A549 (cell line): ENCODE results near the gene FGD2. TPM values are rescaled to one million over a fixed set of nuclear protein-coding genes. Genes with fewer than 3 reads are reported as not detected.

ENCODE experiments used
- ATAC-seq, 2 experiments: fragments of 200-7000 bp in 1 of 2; fragments of >200 bp in 1 of 2; cut with Nextera tagmentation in 1 of 2; cut with Tn5 transposase in 1 of 2; 3 replicates each; pipeline versions ENCODE4 v1.8.0 to v1.9.1; 2018 to 2020; ENCODE audit warnings: mild to moderate bottlenecking in 1 of 2, moderate library complexity in 1 of 2
- CTCF ChIA-PET: fragments of 300-600 bp; sonication (Branson Sonifier 250); formaldehyde crosslinking; extraction: SDS; loops from one replicate; lab custom pipeline; 2021; ENCODE audit warnings: antibody characterized with exemption, inconsistent platforms; lab: Yijun Ruan, JAX
- POLR2A ChIA-PET: fragments of 350-600 bp; formaldehyde crosslinking; extraction: SDS; loops from one replicate; lab custom pipeline; 2021; ENCODE audit warnings: antibody characterized with exemption, inconsistent platforms; lab: Yijun Ruan, JAX
- DNase-seq, 2 experiments: peaks; one replicate each; pipeline versions ENCODE4 v3.0.0 to v3.0.0-alpha.2; 2011 to 2016; ENCODE audit warnings: low read depth in 1 of 2, low spot score in 1 of 2
- FAIRE-seq: peaks from 2 replicates; lab custom pipeline; 2011; peaks lifted over from hg19 to GRCh38; lab: Jason Lieb, UNC
- H3K27ac ChIP-seq, 2 experiments: fragments of >200 bp; sonication (Bioruptor Twin); formaldehyde crosslinking; 3 replicates each; pipeline ENCODE4 v1.5.1; 2016 to 2017
- H3K4me1 ChIP-seq: fragments of >200 bp; sonication (Bioruptor Twin); formaldehyde crosslinking; 3 replicates; pipeline ENCODE4 v1.6.1; 2016
- H3K4me2 ChIP-seq: fragments of >200 bp; sonication (Bioruptor Twin); formaldehyde crosslinking; 3 replicates; pipeline ENCODE4 v1.6.1; 2016
- H3K4me3 ChIP-seq: fragments of >200 bp; sonication (Bioruptor Twin); formaldehyde crosslinking; 3 replicates; pipeline ENCODE4 v1.5.1; 2016
- H3K9me3 ChIP-seq: fragments of >200 bp; sonication (Bioruptor Twin); formaldehyde crosslinking; 3 replicates; pipeline ENCODE4 v1.6.1; 2016
- CHD2 ChIP-seq: fragments of 150-350 bp; IDR thresholded peaks from 2 replicates; pipeline ENCODE4 v1.6.1; 2014; ENCODE audit warnings: low read length; ENCODE audit not compliant: partially characterized antibody
- EHMT2 ChIP-seq: fragments of 200-600 bp; sonication (generic); IDR thresholded peaks from 2 replicates; pipeline ENCODE4 v1.6.1; 2016; ENCODE audit warnings: antibody characterized with exemption, low read depth, mild to moderate bottlenecking, moderate library complexity
- EP300 ChIP-seq, 2 experiments: fragments of >200 bp; sonication (Bioruptor Twin); formaldehyde crosslinking; IDR thresholded peaks; 2 replicates in 1 of 2; 3 replicates in 1 of 2; pipeline ENCODE4 v1.6.1; 2016 to 2017
- ESRRA ChIP-seq: fragments of 150-350 bp; IDR thresholded peaks from 2 replicates; pipeline ENCODE4 v1.6.1; 2014; ENCODE audit warnings: mild to moderate bottlenecking, low read length, borderline replicate concordance
- FOSL2 ChIP-seq, 2 experiments: fragments of 450-650 bp in 1 of 2; fragments of >200 bp in 1 of 2; sonication (Bioruptor Twin) in 1 of 2; formaldehyde crosslinking; IDR thresholded peaks; 2 replicates each; pipeline versions ENCODE4 v1.5.0 to v1.6.1; 2016 to 2020; ENCODE audit warnings: mild to moderate bottlenecking in 1 of 2, moderate library complexity in 1 of 2
- HES2 ChIP-seq: fragments of >200 bp; sonication (Bioruptor Twin); formaldehyde crosslinking; IDR thresholded peaks from 2 replicates; pipeline ENCODE4 v1.6.1; 2016
- HOXA7 ChIP-seq: fragments of 250-450 bp; sonication (Bioruptor Pico); IDR thresholded peaks from 2 replicates; pipeline ENCODE4 v1.5.0; 2020; ENCODE audit warnings: mild to moderate bottlenecking, moderate library complexity
- HOXB5 ChIP-seq: fragments of 250-450 bp; sonication (Bioruptor Pico); IDR thresholded peaks from 2 replicates; pipeline ENCODE4 v1.5.0; 2020; ENCODE audit warnings: mild to moderate bottlenecking, moderate library complexity
- JUNB ChIP-seq: fragments of >200 bp; sonication (Bioruptor Twin); formaldehyde crosslinking; IDR thresholded peaks from 2 replicates; pipeline ENCODE4 v1.6.1; 2016
- MAFK ChIP-seq: fragments of 450-650 bp; IDR thresholded peaks from 2 replicates; pipeline ENCODE4 v1.6.1; 2014; ENCODE audit not compliant: partially characterized antibody
- MAZ ChIP-seq: fragments of 150-350 bp; IDR thresholded peaks from 2 replicates; pipeline ENCODE4 v1.6.1; 2014; ENCODE audit warnings: antibody characterized with exemption, low read depth, low read length, borderline replicate concordance
- NR3C1 ChIP-seq: fragments of >200 bp; sonication (Bioruptor Twin); formaldehyde crosslinking; IDR thresholded peaks from 3 replicates; pipeline ENCODE4 v1.6.1; 2017
- POLR2A ChIP-seq: IDR thresholded peaks from 2 replicates; pipeline ENCODE4 v1.6.1; 2012; ENCODE audit warnings: mild to moderate bottlenecking, low read length
- RARB ChIP-seq: fragments of 250-450 bp; sonication (Bioruptor Pico); IDR thresholded peaks from 2 replicates; pipeline ENCODE4 v1.8.0; 2021; ENCODE audit warnings: mild to moderate bottlenecking, moderate library complexity
- RFX5 ChIP-seq: fragments of 450-650 bp; IDR thresholded peaks from 2 replicates; pipeline ENCODE4 v1.7.1; 2014; ENCODE audit warnings: antibody characterized with exemption, mild to moderate bottlenecking, moderate library complexity
- SREBF2 ChIP-seq: fragments of 450-650 bp; IDR thresholded peaks from 2 replicates; pipeline ENCODE4 v1.6.1; 2014; ENCODE audit warnings: mild to moderate bottlenecking, moderate library complexity
- TP53 ChIP-seq: fragments of 250-450 bp; sonication (Bioruptor Pico); IDR thresholded peaks from 2 replicates; pipeline ENCODE4 v1.5.0; 2021; ENCODE audit warnings: mild to moderate bottlenecking, moderate library complexity
- USF2 ChIP-seq: fragments of 450-650 bp; IDR thresholded peaks from 2 replicates; pipeline ENCODE4 v1.6.1; 2014; ENCODE audit warnings: antibody characterized with exemption
- ZC3H11A ChIP-seq: fragments of 450-650 bp; IDR thresholded peaks from 2 replicates; pipeline ENCODE4 v1.6.1; 2014; ENCODE audit warnings: antibody characterized with exemption, mild to moderate bottlenecking
- ZFP36 ChIP-seq: fragments of 450-650 bp; IDR thresholded peaks from 2 replicates; pipeline ENCODE4 v1.6.1; 2014; ENCODE audit warnings: borderline replicate concordance; ENCODE audit not compliant: partially characterized antibody
- ZNF302 ChIP-seq: fragments of 250-450 bp; sonication (Bioruptor Pico); IDR thresholded peaks from 2 replicates; pipeline ENCODE4 v1.9.0; 2021; ENCODE audit warnings: inconsistent platforms, mild to moderate bottlenecking, moderate library complexity
- WGBS: methylation state at CpG from one replicate; pipeline ENCODE4 v1.1.6; 2017; ENCODE audit errors: missing lambda C conversion rate; 5-methylcytosine and 5-hydroxymethylcytosine counted together
- polyA minus RNA-seq: library from RNA; depleted of rRNA, polyadenylated mRNA; stranded (reverse); fragments of >200 nt; gene quantifications from 2 replicates; pipeline ENCODE4 v1.2.3, GENCODE V29; 2011; rRNA and poly(A)+ RNA removed
- polyA plus RNA-seq, 4 experiments: library from polyadenylated mRNA; depleted of rRNA in 3 of 4; stranded (reverse); fragments of >200 nt; fragmentation: RNase III in 1 of 4; extraction: RNeasy Plus Mini Kit Qiagen cat#74134 plus additional on column Dnase treatment in 1 of 4; gene quantifications; 2 replicates in 3 of 4; 3 replicates in 1 of 4; pipeline ENCODE4 v1.2.3, GENCODE V29; 2011 to 2017
- TF ChIP-seq, protein P1 (sequence below): fragments of 150-350 bp; IDR thresholded peaks from 2 replicates; pipeline ENCODE4 v1.6.1; 2014; ENCODE audit warnings: low read depth, mild to moderate bottlenecking, low read length
- TF ChIP-seq, protein P2 (sequence below): fragments of 250-450 bp; sonication (Bioruptor Pico); IDR thresholded peaks from 2 replicates; pipeline ENCODE4 v1.5.0; 2020; ENCODE audit warnings: low read depth, mild to moderate bottlenecking, moderate library complexity

FGD2 gene
- polyA plus RNA-seq (2011; rRNA removed) (not detected in 2 replicates), polyA plus RNA-seq (2017; fragmentation: RNase III; extraction: RNeasy Plus Mini Kit Qiagen cat#74134 plus additional on column Dnase treatment) (not detected in 3 replicates), polyA minus RNA-seq (not detected in 2 replicates)
- polyA plus RNA-seq (2012; cell fraction: cytosol; rRNA removed) = not detected in 2 replicates
- polyA plus RNA-seq (2012; cell fraction: nucleus; rRNA removed) = 0.06 TPM in 1 of 2 replicates, not detected in the other

- TF ChIP-seq, protein P1, sequence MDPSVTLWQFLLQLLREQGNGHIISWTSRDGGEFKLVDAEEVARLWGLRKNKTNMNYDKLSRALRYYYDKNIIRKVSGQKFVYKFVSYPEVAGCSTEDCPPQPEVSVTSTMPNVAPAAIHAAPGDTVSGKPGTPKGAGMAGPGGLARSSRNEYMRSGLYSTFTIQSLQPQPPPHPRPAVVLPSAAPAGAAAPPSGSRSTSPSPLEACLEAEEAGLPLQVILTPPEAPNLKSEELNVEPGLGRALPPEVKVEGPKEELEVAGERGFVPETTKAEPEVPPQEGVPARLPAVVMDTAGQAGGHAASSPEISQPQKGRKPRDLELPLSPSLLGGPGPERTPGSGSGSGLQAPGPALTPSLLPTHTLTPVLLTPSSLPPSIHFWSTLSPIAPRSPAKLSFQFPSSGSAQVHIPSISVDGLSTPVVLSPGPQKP = no peak
- TF ChIP-seq HOXB5 = no peak
- TF ChIP-seq EHMT2 = no peak
- no peak for TF ChIP-seq ZFP36
- DNase-seq = no peak
- no peaks in the 10 kb centered on the region for H3K9me3 ChIP-seq
- no peak for ATAC-seq
- H3K4me3 ChIP-seq = no peak within 1 kb of the TSS
- POLR2A ChIA-PET = no interaction called here
- no peak within 1 kb of the TSS for H3K4me2 ChIP-seq
- FAIRE-seq = no peak
- no peaks in the 10 kb centered on the region for H3K4me1 ChIP-seq
- WGBS = 73% methylated on average over 12 of the region's 14 CpGs
- no peak within 1 kb of the TSS for H3K27ac ChIP-seq
- CTCF ChIA-PET = interaction anchor here (0.6 to 3.6 kb wide), 5 partner anchors 13 to 205 kb away, joined by 3 to 26 read pairs (median 3); no protein-coding TSS in a partner anchor
These were observed at the start of gene FGD2 for GRCh38 chr6:37005061-37005810. TSS of gene FGD2 (plus strand) at chr6:37005655. CDS start at chr6:37005818, 163 bp downstream.

DNA sequence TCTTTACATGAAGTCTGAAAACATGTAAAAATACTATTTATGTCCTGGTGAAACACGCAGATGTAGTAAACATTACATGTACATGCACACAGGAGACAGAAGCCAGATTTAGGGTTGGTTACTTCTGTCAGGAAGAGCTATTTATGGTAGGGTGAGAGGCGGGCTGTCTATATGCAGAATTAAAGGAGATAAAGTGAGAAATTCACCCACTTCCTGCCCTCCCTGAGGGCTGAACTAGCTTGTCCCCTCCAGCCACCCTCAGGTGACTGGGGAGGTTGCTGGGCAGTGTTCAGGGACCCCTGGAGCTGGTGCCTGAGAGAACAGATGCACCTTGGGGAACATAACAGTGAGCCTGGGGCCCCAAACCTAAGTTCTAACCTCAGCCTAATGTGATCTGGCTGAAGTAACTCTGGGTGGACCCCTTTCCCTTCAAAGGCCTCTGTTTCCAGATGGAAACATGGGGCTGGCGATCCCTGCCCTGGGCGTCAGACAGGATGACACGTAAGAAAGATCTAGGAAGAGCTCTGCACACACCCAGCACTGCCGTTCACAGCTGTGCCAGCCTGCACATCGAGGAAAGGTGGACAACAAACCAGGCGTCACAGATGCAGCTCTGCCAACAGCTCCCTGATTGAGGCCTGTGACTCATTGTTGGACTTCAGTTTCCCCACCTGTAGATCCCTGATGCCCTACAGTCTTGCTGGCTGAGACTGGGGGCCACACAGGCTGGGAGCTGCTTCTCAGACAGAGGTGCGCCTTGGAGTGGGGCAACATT is 49.6 kb upstream of the FGD2 start:
- peak; percentile 21 to 27; a peak in 2 of 6 replicates for ATAC-seq
- Histone ChIP-seq H3K27ac (no peak overlapping the region), H3K4me1 (peaks cover 11% of the 10 kb centered on the region), H3K9me3 (no peaks in the 10 kb centered on the region), H3K4me2 (no peak overlapping the region), H3K4me3 (no peak overlapping the region)
- FAIRE-seq = no peak
- no peak for DNase-seq
- TF ChIP-seq SREBF2 (no peak), JUNB (no peak), USF2 (no peak), POLR2A (no peak), MAZ (no peak), EP300 (IDR thresholded peaks at IDR 0.05) (no peak), CHD2 (no peak), MAFK (no peak), ZFP36 (no peak)
- WGBS = 74% methylated on average over 6 of the region's 9 CpGs
- CTCF ChIA-PET = interaction anchor here (0.8 to 3.0 kb wide), 6 partner anchors 10 to 341 kb away, joined by 3 to 9 read pairs (median 4); partner anchors contain the start of gene C6orf89
- POLR2A ChIA-PET = no interaction called here

DNA sequence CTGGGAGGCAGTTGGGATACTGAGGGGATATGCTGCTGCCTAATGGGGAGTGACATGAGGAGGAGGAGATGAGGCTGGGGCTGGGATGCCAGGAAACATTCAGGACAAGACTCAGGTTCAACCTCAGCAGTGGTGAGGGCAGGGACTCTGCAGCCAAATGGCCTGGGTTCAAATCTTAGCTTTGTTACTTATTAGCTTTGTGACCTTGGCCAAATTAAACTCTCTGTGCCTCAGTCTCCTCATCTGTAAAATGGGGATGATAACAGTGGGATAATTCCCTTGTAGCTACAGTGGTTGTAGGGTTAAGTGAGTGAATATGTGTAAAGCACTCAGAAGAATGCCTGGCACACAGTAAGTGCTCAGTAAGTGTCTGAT is 49.0 kb upstream of the FGD2 start:
- POLR2A ChIA-PET = no interaction called here
- FAIRE-seq = no peak

More for the DNA sequence above, 49.0 kb upstream of the FGD2 start:
- Histone ChIP-seq H3K27ac (no peak overlapping the region), H3K4me1 (peaks cover 15% of the 10 kb centered on the region), H3K9me3 (no peaks in the 10 kb centered on the region), H3K4me3 (no peak overlapping the region), H3K4me2 (no peak overlapping the region)
- no peak for TF ChIP-seq RARB (CRISPR knock-in tag)
- TF ChIP-seq USF2 = no peak
- TF ChIP-seq FOSL2 (IDR thresholded peaks at IDR 0.05) = no peak
- no peak for TF ChIP-seq FOSL2 (CRISPR knock-in tag; IDR thresholded peaks at IDR 0.05)
- no peak for TF ChIP-seq SREBF2
- no peak for TF ChIP-seq TP53 (CRISPR knock-in tag)
- no peak for TF ChIP-seq HOXA7
- TF ChIP-seq CHD2 = no peak
- TF ChIP-seq HES2 = no peak
- TF ChIP-seq, protein P2, sequence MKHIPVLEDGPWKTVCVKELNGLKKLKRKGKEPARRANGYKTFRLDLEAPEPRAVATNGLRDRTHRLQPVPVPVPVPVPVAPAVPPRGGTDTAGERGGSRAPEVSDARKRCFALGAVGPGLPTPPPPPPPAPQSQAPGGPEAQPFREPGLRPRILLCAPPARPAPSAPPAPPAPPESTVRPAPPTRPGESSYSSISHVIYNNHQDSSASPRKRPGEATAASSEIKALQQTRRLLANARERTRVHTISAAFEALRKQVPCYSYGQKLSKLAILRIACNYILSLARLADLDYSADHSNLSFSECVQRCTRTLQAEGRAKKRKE = no peak
- TF ChIP-seq ZNF302 = no peak
- no peak for TF ChIP-seq NR3C1
- TF ChIP-seq ZC3H11A = no peak
- TF ChIP-seq EHMT2 = no peak
- TF ChIP-seq RFX5 = no peak
- no peak for TF ChIP-seq ESRRA
- no peak for TF ChIP-seq JUNB
- CTCF ChIA-PET = interaction anchor here (0.8 to 3.0 kb wide), 5 partner anchors 9 to 341 kb away, joined by 3 to 9 read pairs (median 3); no protein-coding TSS in a partner anchor
- DNase-seq (no peak), ATAC-seq (no peak)
